ENCODE measurements around the gene SAP30BP.

Gene SAP30BP

GRCh38 chr17:75693500-75694481, 26.7 kb downstream of the SAP30BP start:
- no peak overlapping the region for H3K4me3 Mint-ChIP-seq
- intact Hi-C loops (cut with micrococcal nuclease) = no loop called here
- peaks cover 37% of the 10 kb centered on the region for H3K4me1 Mint-ChIP-seq (ENCODE audit: low read depth)
- H3K27ac Mint-ChIP-seq = no peak overlapping the region
- no peaks in the 10 kb centered on the region for H3K9me3 Mint-ChIP-seq
- H3K27me3 Mint-ChIP-seq = no peaks in the 10 kb centered on the region
- peaks cover 83% of the 10 kb centered on the region for H3K36me3 Mint-ChIP-seq (ENCODE audit: low read depth)

GRCh38 chr17:75694536-75694935, 27.4 kb downstream of the SAP30BP start:
- H3K27me3 Mint-ChIP-seq = no peaks in the 10 kb centered on the region
- no peaks in the 10 kb centered on the region for H3K9me3 Mint-ChIP-seq
- H3K4me3 Mint-ChIP-seq = no peak overlapping the region
- intact Hi-C loops (cut with micrococcal nuclease) = no loop called here
- H3K27ac Mint-ChIP-seq = peak overlapping the region; percentile 53
- H3K36me3 Mint-ChIP-seq (ENCODE audit: low read depth) = peaks cover 89% of the 10 kb centered on the region
- H3K4me1 Mint-ChIP-seq (ENCODE audit: low read depth) = peaks cover 29% of the 10 kb centered on the region

- Mint-ChIP-seq H3K27ac (peak overlapping the region; percentile 53), H3K36me3 (ENCODE audit: low read depth) (peaks cover 96% of the 10 kb centered on the region), H3K4me3 (no peak overlapping the region), H3K4me1 (ENCODE audit: low read depth) (peaks cover 23% of the 10 kb centered on the region), H3K27me3 (no peaks in the 10 kb centered on the region), H3K9me3 (no peaks in the 10 kb centered on the region)
- intact Hi-C loops (cut with micrococcal nuclease) = no loop called here
Measured at GRCh38 chr17:75695141-75695829, 28.1 kb downstream of the SAP30BP start.

DNA sequence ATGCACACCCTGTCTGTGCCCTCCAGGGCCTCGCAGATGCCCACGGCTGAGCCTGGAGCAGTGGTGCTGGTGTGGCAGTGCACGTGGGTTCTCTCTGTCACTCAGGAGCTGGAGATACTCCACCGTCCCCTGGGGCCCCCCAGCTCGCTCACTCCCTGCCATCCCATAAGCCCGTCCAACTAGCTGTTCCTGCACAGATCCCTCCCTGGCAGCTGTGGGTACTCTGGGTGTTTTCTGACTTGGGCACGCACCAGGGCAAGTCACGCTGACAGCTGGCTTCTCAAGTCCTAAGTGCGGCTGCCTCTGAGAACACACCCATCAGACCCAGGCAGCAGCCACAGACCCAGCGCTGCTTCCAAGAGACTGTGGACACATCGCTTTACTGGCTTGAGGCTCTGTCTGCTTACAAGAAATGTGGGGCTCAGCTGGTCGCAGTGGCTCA, 28.7 kb downstream of the SAP30BP start:
- intact Hi-C loops (cut with micrococcal nuclease) = no loop called here
- Mint-ChIP-seq H3K9me3 (no peaks in the 10 kb centered on the region), H3K27me3 (no peaks in the 10 kb centered on the region), H3K27ac (no peak overlapping the region), H3K36me3 (ENCODE audit: low read depth) (peaks cover 96% of the 10 kb centered on the region), H3K4me1 (ENCODE audit: low read depth) (peaks cover 17% of the 10 kb centered on the region), H3K4me3 (no peak overlapping the region)

- intact Hi-C loops (cut with micrococcal nuclease) = no loop called here
- H3K27me3 Mint-ChIP-seq = no peaks in the 10 kb centered on the region
- H3K4me3 Mint-ChIP-seq = no peak overlapping the region
- H3K36me3 Mint-ChIP-seq (ENCODE audit: low read depth) = peaks cover 96% of the 10 kb centered on the region
- no peaks in the 10 kb centered on the region for H3K9me3 Mint-ChIP-seq
- no peak overlapping the region for H3K27ac Mint-ChIP-seq
- peaks cover 9% of the 10 kb centered on the region for H3K4me1 Mint-ChIP-seq (ENCODE audit: low read depth)
Measured at GRCh38 chr17:75697651-75698291, 30.6 kb downstream of the SAP30BP start.

DNA sequence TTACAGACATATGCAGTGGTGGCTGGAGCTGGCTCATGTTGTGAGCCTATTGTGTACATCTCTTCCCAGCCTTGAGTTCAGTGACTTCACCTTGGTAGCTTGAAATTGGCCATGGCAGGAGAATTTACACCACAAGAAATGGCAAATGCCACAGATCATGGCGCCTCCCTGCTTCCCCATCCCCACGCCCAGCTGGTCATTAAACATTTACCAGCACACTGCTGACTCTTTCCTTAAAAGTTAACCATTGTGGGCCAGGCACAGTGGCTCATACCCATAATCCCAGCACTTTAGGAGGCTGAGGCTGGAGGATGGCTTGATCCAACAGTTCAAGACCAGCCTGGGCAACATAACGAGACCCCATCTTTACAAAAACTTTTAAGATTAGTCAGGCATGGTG, 31.5 kb downstream of the SAP30BP start:
- Mint-ChIP-seq H3K36me3 (ENCODE audit: low read depth) (peaks cover 96% of the 10 kb centered on the region), H3K9me3 (no peaks in the 10 kb centered on the region), H3K4me1 (ENCODE audit: low read depth) (peaks cover 9% of the 10 kb centered on the region), H3K27me3 (no peaks in the 10 kb centered on the region), H3K4me3 (no peak overlapping the region), H3K27ac (no peak overlapping the region)
- intact Hi-C loops (cut with micrococcal nuclease) = no loop called here

GRCh38 chr17:75701288-75701687, 34.1 kb downstream of the SAP30BP start:
- Mint-ChIP-seq H3K36me3 (ENCODE audit: low read depth) (peaks cover 97% of the 10 kb centered on the region), H3K27me3 (no peaks in the 10 kb centered on the region), H3K4me1 (ENCODE audit: low read depth) (no peaks in the 10 kb centered on the region), H3K27ac (no peak overlapping the region), H3K9me3 (no peaks in the 10 kb centered on the region), H3K4me3 (no peak overlapping the region)
- intact Hi-C loops (cut with micrococcal nuclease) = no loop called here

GRCh38 chr17:75703191-75703590, 36.1 kb downstream of the SAP30BP start:
- peaks cover 97% of the 10 kb centered on the region for H3K36me3 Mint-ChIP-seq (ENCODE audit: low read depth)
- intact Hi-C loops (cut with micrococcal nuclease) = no loop called here

GRCh38 chr17:75703591-75703990, 36.5 kb downstream of the SAP30BP start:
- H3K36me3 Mint-ChIP-seq (ENCODE audit: low read depth) = peaks cover 99% of the 10 kb centered on the region
- H3K4me1 Mint-ChIP-seq (ENCODE audit: low read depth) = no peaks in the 10 kb centered on the region
- intact Hi-C loops (cut with micrococcal nuclease) = no loop called here
- no peak overlapping the region for H3K4me3 Mint-ChIP-seq
- no peak overlapping the region for H3K27ac Mint-ChIP-seq
- H3K9me3 Mint-ChIP-seq = no peaks in the 10 kb centered on the region
- H3K27me3 Mint-ChIP-seq = no peaks in the 10 kb centered on the region

More at GRCh38 chr17:75703191-75703590, 36.1 kb downstream of the SAP30BP start:
- H3K9me3 Mint-ChIP-seq = no peaks in the 10 kb centered on the region
- no peaks in the 10 kb centered on the region for H3K4me1 Mint-ChIP-seq (ENCODE audit: low read depth)
- H3K27me3 Mint-ChIP-seq = no peaks in the 10 kb centered on the region
- no peak overlapping the region for H3K27ac Mint-ChIP-seq
- H3K4me3 Mint-ChIP-seq = no peak overlapping the region

DNA sequence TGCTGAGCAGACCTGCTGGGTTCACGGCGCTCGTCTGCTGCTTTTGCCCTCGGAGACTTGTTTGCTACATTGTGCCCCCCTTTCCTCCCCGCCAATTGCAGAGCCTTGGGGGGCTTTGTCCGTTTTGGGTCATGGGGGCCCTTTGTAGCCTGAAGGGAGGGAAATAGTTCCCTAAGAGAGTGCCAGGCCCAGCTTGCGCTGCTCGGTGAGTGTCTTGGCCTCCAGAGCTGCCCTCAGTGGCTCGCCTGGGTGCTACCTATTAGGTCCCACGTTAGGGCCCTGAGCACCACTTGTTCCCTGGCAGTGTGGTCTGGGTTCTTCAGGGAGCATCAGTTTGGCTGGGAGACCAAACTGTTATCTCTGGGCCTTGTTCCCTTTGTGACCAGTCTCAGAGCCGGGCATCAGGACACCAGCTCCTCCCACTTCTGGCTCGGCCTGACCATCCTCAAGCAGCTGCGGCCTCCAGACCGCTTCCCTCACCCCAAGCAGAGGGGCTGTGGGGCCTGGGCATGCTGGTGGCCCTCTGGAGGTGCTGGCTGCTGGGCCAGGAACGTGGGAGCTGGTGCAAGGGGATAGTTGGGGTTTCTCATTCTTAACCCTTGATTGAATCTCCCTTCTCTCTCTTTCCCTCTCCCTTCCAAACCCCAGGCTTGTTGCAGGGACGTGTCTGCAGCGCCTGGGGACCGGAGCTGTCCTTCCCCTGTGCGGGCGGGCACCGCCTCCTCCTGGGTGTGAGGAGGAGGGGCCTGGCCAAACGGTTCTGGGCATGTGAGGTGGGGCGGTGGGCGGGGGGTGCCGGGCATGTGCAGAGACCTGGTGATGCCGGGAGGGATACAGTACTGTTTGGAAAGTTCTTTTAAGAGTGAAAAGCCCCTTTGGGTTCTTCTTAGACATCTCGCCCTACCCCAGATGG, 38.1 kb downstream of the SAP30BP start:
- Mint-ChIP-seq H3K4me1 (ENCODE audit: low read depth) (no peaks in the 10 kb centered on the region), H3K27ac (no peak overlapping the region), H3K9me3 (no peaks in the 10 kb centered on the region), H3K27me3 (no peaks in the 10 kb centered on the region), H3K36me3 (ENCODE audit: low read depth) (peaks cover 86% of the 10 kb centered on the region), H3K4me3 (no peak overlapping the region)
- intact Hi-C loops (cut with micrococcal nuclease) = no loop called here

DNA sequence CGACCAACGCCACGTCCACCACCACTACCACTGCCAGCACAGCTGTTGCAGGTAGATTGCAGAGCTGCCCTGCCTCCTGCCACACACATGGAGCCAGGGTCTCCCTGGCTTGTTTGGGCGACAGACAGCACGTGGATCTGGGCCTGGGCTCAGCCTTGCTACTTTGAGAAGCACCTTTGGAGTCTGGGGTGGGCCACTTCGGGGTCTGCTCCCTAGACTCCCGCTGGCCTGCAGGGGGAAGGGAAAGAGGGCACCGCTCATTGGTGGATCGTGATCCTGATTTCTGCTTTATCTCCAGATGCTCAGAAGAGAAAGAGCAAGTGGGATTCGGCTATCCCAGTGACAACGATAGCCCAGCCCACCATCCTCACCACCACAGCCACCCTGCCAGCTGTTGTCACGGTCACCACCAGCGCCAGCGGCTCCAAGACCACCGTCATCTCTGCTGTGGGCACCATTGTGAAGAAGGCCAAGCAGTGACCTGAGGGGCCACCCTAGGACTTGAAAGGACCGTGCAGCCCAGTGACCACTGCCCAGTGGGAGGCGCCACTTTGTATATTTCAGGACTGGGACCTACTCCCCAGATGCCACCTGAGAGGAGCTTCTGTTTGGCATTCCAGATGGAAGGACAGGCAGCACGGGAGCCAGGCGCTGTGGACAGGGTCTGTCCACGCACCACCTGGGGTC, 39.0 kb downstream of the SAP30BP start:
- peaks cover 76% of the 10 kb centered on the region for H3K36me3 Mint-ChIP-seq (ENCODE audit: low read depth)
- no peaks in the 10 kb centered on the region for H3K9me3 Mint-ChIP-seq
- no peaks in the 10 kb centered on the region for H3K27me3 Mint-ChIP-seq
- no peaks in the 10 kb centered on the region for H3K4me1 Mint-ChIP-seq (ENCODE audit: low read depth)
- intact Hi-C loops (cut with micrococcal nuclease) = no loop called here
- H3K27ac Mint-ChIP-seq = no peak overlapping the region
- H3K4me3 Mint-ChIP-seq = no peak overlapping the region

GRCh38 chr17:75707079-75707571, 40.0 kb downstream of the SAP30BP start:
- Mint-ChIP-seq H3K4me3 (no peak overlapping the region), H3K27me3 (no peaks in the 10 kb centered on the region), H3K27ac (no peak overlapping the region), H3K9me3 (no peaks in the 10 kb centered on the region), H3K4me1 (ENCODE audit: low read depth) (no peaks in the 10 kb centered on the region), H3K36me3 (ENCODE audit: low read depth) (peaks cover 67% of the 10 kb centered on the region)
- intact Hi-C loops (cut with micrococcal nuclease) = no loop called here

- Mint-ChIP-seq H3K27me3 (peaks cover 10% of the 10 kb centered on the region), H3K4me1 (ENCODE audit: low read depth) (no peaks in the 10 kb centered on the region), H3K36me3 (ENCODE audit: low read depth) (peaks cover 14% of the 10 kb centered on the region), H3K9me3 (no peaks in the 10 kb centered on the region), H3K4me3 (no peak overlapping the region), H3K27ac (no peak overlapping the region)
- intact Hi-C loops (cut with micrococcal nuclease) = no loop called here
Measured at GRCh38 chr17:75712446-75712845, 45.3 kb downstream of the SAP30BP start.

Data from dendritic cell treated with granulocyte-macrophage colony-stimulating factor and Interleukin-4, amounts not matched to agents 40 ng/mL and 50 ng/mL, for 4 days (primary cell).